Ishikawa (cell line): ENCODE measurements around the gene SRRT.

Experiments used
- CREB1 ChIP-seq: IDR thresholded peaks from 2 replicates; pipeline ENCODE4 v1.6.1; 2012; ENCODE audit warnings: low read depth
- EGR1 ChIP-seq: IDR thresholded peaks from 2 replicates; pipeline ENCODE4 v1.6.1; 2012
- EP300 ChIP-seq: IDR thresholded peaks from 2 replicates; pipeline ENCODE4 v1.6.1; 2012; ENCODE audit warnings: borderline replicate concordance
- RAD21 ChIP-seq: IDR thresholded peaks from 2 replicates; pipeline ENCODE4 v1.6.1; 2012; ENCODE audit warnings: low read depth
- REST ChIP-seq: IDR thresholded peaks from 2 replicates; pipeline ENCODE4 v1.6.1; 2012; ENCODE audit warnings: low read depth, mild to moderate bottlenecking
- TAF1 ChIP-seq: IDR thresholded peaks from 2 replicates; pipeline ENCODE4 v1.6.1; 2012; ENCODE audit warnings: low read depth, mild to moderate bottlenecking
- TEAD4 ChIP-seq: IDR thresholded peaks from 2 replicates; pipeline ENCODE4 v1.6.1; 2012
- YY1 ChIP-seq: IDR thresholded peaks from 2 replicates; pipeline ENCODE4 v1.6.1; 2012; ENCODE audit warnings: low read depth

GRCh38 chr7:100914879-100915447 is 40.1 kb downstream of the SRRT start:
- TF ChIP-seq TEAD4, result no peak
- no peak for TF ChIP-seq EP300
- TF ChIP-seq RAD21, result no peak
- no peak for TF ChIP-seq YY1
- TF ChIP-seq EGR1, result no peak
- no peak for TF ChIP-seq CREB1
- no peak for TF ChIP-seq TAF1
- TF ChIP-seq REST, result no peak
